Kasumi-1 (cell line): ENCODE data around the gene NRIP2.
A peak's percentile ranks its signal among the peaks of the same experiment; 100 is the strongest.

Experiments
- DNase-seq, 2 experiments: peaks; one replicate each; lab custom pipeline; 2025; lab: John Stamatoyannopoulos, UW

Gene NRIP2

GRCh38 chr12:2845280-2845679 lies 10.4 kb upstream of the NRIP2 start:
- no peak for DNase-seq

- no peak for DNase-seq
Observed at GRCh38 chr12:2844786-2845185, 10.0 kb upstream of the NRIP2 start.

- no peak for DNase-seq
Observed at GRCh38 chr12:2842948-2843347, 8.1 kb upstream of the NRIP2 start.

GRCh38 chr12:2841056-2841650 lies 6.3 kb upstream of the NRIP2 start:
- no peak for DNase-seq

- no peak for DNase-seq
Observed at GRCh38 chr12:2836574-2836973, 1.7 kb upstream of the NRIP2 start.

- no peak for DNase-seq
Observed at GRCh38 chr12:2835691-2836403, 1.0 kb upstream of the NRIP2 start.

- DNase-seq = no peak
Observed at GRCh38 chr12:2833810-2834209, 1.0 kb downstream of the NRIP2 start.

GRCh38 chr12:2833327-2833726 lies 1.5 kb downstream of the NRIP2 start:
- DNase-seq = no peak

- DNase-seq = no peak
Observed at GRCh38 chr12:2832550-2833127, 2.2 kb downstream of the NRIP2 start.

GRCh38 chr12:2829275-2829674 lies 5.6 kb downstream of the NRIP2 start:
- no peak for DNase-seq

GRCh38 chr12:2826721-2827515 lies 7.9 kb downstream of the NRIP2 start:
- no peak for DNase-seq

- no peak for DNase-seq
Observed at GRCh38 chr12:2826036-2826435, 8.8 kb downstream of the NRIP2 start.

GRCh38 chr12:2825132-2825531 lies 9.7 kb downstream of the NRIP2 start:
- no peak for DNase-seq

GRCh38 chr12:2824541-2824940 lies 10.3 kb downstream of the NRIP2 start:
- no peak for DNase-seq

GRCh38 chr12:2823483-2823882 lies 11.4 kb downstream of the NRIP2 start:
- no peak for DNase-seq

GRCh38 chr12:2820432-2820831 lies 14.4 kb downstream of the NRIP2 start:
- no peak for DNase-seq

- DNase-seq = no peak
Observed at GRCh38 chr12:2819810-2820209, 15.0 kb downstream of the NRIP2 start.

- DNase-seq = peak; percentile 76 to 79
Observed at GRCh38 chr12:2813214-2814185, 21.3 kb downstream of the NRIP2 start.

- peak; percentile 90 to 92 for DNase-seq
Observed at GRCh38 chr12:2812290-2813213, 22.3 kb downstream of the NRIP2 start, which contains the start of gene ITFG2. Gene ITFG2 (plus strand): TSS chr12:2812668. CDS start chr12:2812761, 93 bp downstream.

GRCh38 chr12:2811801-2812200 lies 23.0 kb downstream of the NRIP2 start:
- DNase-seq = no peak
